Prostate gland (tissue), 2 donors: ENCODE results near the gene CGNL1.

Experiments
- POLR2A ChIP-seq: fragments of 450-650 bp; IDR thresholded peaks from one replicate; pipeline ENCODE4 v1.6.1; 2016; ENCODE audit warnings: antibody characterized with exemption, mild to moderate bottlenecking
- POLR2AphosphoS5 ChIP-seq: sonication (generic); formaldehyde crosslinking; IDR thresholded peaks from one replicate; pipeline ENCODE4 v1.6.1; 2017; ENCODE audit warnings: antibody characterized with exemption
- TF ChIP-seq, protein P1 (sequence below), 4 experiments: fragments of 200-600 bp in 2 of 4; fragments of 450-650 bp in 2 of 4; sonication (generic) in 2 of 4; IDR thresholded peaks; 1 replicate in 3 of 4; 2 replicates in 1 of 4; pipeline ENCODE4 v1.5.1; 2016 to 2019; ENCODE audit warnings: antibody characterized with exemption in 4 of 4, mild to moderate bottlenecking in 2 of 4, moderate library complexity in 2 of 4

- TF ChIP-seq, protein P1, sequence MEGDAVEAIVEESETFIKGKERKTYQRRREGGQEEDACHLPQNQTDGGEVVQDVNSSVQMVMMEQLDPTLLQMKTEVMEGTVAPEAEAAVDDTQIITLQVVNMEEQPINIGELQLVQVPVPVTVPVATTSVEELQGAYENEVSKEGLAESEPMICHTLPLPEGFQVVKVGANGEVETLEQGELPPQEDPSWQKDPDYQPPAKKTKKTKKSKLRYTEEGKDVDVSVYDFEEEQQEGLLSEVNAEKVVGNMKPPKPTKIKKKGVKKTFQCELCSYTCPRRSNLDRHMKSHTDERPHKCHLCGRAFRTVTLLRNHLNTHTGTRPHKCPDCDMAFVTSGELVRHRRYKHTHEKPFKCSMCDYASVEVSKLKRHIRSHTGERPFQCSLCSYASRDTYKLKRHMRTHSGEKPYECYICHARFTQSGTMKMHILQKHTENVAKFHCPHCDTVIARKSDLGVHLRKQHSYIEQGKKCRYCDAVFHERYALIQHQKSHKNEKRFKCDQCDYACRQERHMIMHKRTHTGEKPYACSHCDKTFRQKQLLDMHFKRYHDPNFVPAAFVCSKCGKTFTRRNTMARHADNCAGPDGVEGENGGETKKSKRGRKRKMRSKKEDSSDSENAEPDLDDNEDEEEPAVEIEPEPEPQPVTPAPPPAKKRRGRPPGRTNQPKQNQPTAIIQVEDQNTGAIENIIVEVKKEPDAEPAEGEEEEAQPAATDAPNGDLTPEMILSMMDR (IDR thresholded peaks at IDR 0.05) = no peak
- no peak for TF ChIP-seq POLR2A
- TF ChIP-seq POLR2AphosphoS5 = no peak
These were observed 44.8 kb downstream of the CGNL1 start for GRCh38 chr15:57421110-57421509.
